HL-60/S4 treated with phorbol 12-myristate 13-acetate at 8.2 ng/mL for 4 days and 3 days (cell line): ENCODE measurements around the gene MORF4L2.
"Not testable (repeated sequence)": the region's sequence is repeated elsewhere in the genome, so short reads cannot be mapped to it uniquely, and the experiment has no call there.

ENCODE experiments used
- in situ Hi-C: fragments of 300-500 bp; cut with MboI; formaldehyde crosslinking; loops from 2 replicates; pipeline ENCODE4 v1.15.0; 2022; ENCODE audit warnings: low sequenced_read_pairs

The MORF4L2 gene

GRCh38 chrX:103685396-103685795 is 1.1 kb downstream of the MORF4L2 start:
- in situ Hi-C loops, result loop anchor here (25.0 kb wide), 1 partner anchor 477 kb away; the partner anchor contains the start of genes FAM199X and SLC25A53

- in situ Hi-C loops, result loop anchor here (25.0 kb wide), 1 partner anchor 481 kb away; the partner anchor contains the start of genes FAM199X and SLC25A53
Measured at GRCh38 chrX:103681443-103681842, 5.1 kb downstream of the MORF4L2 start.

- in situ Hi-C loops, result loop anchor here (25.0 kb wide), 1 partner anchor 484 kb away; the partner anchor contains the start of genes FAM199X and SLC25A53
Measured at GRCh38 chrX:103678199-103678993, 8.1 kb downstream of the MORF4L2 start.

GRCh38 chrX:103674531-103675454 is 11.7 kb downstream of the MORF4L2 start:
- in situ Hi-C loops, result loop anchor here (25.0 kb wide), 1 partner anchor 488 kb away; the partner anchor contains the start of genes FAM199X and SLC25A53

GRCh38 chrX:103669745-103670144 is 16.8 kb downstream of the MORF4L2 start:
- in situ Hi-C loops, result no loop called here

GRCh38 chrX:103666202-103667107 is 20.0 kb downstream of the MORF4L2 start:
- in situ Hi-C loops, result no loop called here

- in situ Hi-C loops, result no loop called here
Measured at GRCh38 chrX:103663981-103664762, 22.3 kb downstream of the MORF4L2 start.

GRCh38 chrX:103659460-103659859 is 27.0 kb downstream of the MORF4L2 start:
- in situ Hi-C loops, result not testable (repeated sequence)

GRCh38 chrX:103658681-103659433 is 27.6 kb downstream of the MORF4L2 start:
- in situ Hi-C loops, result no loop called here

GRCh38 chrX:103657066-103657465 is 29.4 kb downstream of the MORF4L2 start:
- in situ Hi-C loops, result not testable (repeated sequence)

- in situ Hi-C loops, result no loop called here
Measured at GRCh38 chrX:103656617-103657016, 29.9 kb downstream of the MORF4L2 start.

- in situ Hi-C loops, result not testable (repeated sequence)
Measured at GRCh38 chrX:103655230-103656000, 31.1 kb downstream of the MORF4L2 start.

GRCh38 chrX:103651151-103651773 is 35.2 kb downstream of the MORF4L2 start:
- in situ Hi-C loops, result no loop called here

- in situ Hi-C loops, result no loop called here
Measured at GRCh38 chrX:103647630-103648029, 38.9 kb downstream of the MORF4L2 start.

GRCh38 chrX:103644125-103644524 is 42.4 kb downstream of the MORF4L2 start:
- in situ Hi-C loops, result no loop called here

GRCh38 chrX:103640401-103641155 is 45.9 kb downstream of the MORF4L2 start:
- in situ Hi-C loops, result no loop called here
